NCI-H128 (cell line): ENCODE data around the gene PTPRCAP.
"Not testable (repeated sequence)": the region's sequence is repeated elsewhere in the genome, so short reads cannot be mapped to it uniquely, and the experiment has no call there.

Experiments
- DNase-seq: peaks from one replicate; lab custom pipeline; 2025; ENCODE audit not compliant: unreplicated experiment; lab: John Stamatoyannopoulos, UW

The PTPRCAP gene

DNA sequence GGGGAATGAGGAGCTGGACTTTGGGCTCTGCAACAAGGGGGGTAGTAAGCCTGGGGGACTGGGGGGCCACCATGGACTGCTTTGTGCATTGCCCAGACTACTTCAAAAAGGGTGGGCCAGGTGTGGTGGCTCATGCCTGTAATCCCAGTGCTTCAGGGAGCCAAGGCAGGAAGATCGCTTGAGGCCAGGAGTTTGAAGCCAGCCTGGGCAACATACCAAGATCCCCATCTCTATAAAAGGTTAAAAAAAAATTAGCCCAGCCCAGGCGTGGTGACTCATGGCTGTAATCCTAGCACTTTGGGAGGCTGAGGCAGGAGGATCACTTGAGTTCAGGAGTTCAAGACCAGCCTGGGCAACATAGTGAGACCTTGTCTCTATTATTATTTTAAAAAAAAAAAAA lies 28.0 kb upstream of the PTPRCAP start:
- DNase-seq, result not testable (repeated sequence)

DNA sequence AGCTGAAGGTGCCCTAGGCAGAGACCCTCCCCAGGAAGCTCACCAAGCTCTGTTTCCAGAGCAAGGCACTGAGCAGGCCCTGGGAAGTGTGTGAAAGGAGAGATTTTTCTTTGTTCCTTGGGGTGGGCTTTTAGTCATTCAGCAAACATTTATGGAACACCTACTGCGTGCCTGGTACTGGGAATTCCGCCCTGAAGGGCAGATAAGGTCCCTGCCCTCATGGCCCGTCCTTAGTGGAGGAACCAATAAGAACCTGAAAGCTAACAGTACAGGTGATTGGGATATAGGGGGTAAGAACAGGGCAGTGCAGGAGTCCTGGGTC lies 27.7 kb upstream of the PTPRCAP start:
- no peak for DNase-seq

DNA sequence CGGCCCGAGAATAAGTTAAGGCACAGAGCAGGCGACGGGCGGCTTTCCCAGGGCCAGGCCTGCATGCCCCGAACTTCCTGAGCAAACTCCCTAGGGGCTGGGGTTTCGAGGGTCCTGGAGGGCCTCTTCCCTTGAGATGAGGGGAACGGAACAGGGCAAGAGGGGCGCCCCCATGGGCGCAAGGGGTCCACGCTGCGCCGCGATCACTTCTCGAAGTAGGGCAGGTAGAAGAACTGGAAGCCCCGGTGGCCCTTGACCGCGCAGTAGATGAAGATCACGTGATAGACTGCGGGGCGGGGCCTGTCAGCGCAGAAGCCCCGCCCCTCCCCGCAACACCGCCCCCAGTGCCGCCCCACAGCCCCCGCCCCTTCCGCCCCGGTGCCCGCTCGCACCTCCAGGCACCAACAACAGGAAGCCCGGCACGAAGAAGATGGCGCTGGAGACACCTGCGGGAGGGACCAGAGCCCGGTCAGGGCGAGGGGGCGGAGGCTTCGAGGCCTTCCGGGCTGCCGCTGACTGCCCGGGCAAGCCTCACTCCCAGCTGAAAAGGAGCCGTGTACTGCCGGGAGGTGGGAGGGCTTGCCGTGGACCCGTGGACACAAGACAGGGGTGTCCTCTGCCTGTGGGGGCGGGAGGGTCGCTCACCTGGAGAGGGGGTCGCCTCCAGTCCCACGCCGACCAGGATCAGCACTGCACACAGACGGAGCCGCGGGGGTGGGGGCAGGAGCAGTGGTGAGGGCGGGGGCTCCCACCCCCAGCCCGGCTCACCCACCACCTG lies 27.1 kb upstream of the PTPRCAP start:
- peak; percentile 39 for DNase-seq

DNA sequence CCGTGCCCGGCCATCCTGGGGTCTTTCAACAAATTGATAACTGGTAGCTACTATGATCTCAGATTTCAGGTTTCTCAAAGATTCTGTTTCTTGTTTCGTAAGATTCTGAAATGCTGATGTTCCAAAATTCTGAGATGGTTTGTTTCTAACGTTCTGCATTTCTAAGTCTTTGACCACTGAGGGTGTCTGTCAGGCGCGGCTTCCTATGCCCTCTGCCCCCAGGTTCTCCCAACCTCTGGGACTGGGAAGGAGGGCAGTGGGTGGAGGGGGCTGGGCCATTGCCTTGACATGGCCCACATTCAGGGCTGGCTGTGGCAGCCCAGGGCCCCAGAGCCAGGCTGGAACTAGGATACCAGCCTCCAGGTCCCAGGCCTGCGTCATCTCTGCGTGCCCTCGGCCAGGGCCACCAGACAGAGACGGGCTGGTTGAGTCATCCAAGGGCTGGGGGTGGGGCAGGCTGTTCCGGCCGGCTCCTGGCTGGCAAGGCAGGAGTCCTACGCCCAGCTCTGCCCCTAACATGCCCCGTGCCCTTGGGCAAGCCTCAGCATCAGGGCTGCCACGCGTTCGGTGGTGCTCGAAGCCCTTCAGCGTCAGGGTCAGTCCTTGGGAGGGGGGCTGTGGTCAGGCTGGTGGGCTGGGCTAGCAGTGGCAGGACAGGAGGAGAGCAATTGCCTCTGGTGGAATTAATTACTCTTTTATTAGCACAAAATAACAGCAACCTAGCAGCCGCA lies 26.4 kb upstream of the PTPRCAP start:
- no peak for DNase-seq

DNA sequence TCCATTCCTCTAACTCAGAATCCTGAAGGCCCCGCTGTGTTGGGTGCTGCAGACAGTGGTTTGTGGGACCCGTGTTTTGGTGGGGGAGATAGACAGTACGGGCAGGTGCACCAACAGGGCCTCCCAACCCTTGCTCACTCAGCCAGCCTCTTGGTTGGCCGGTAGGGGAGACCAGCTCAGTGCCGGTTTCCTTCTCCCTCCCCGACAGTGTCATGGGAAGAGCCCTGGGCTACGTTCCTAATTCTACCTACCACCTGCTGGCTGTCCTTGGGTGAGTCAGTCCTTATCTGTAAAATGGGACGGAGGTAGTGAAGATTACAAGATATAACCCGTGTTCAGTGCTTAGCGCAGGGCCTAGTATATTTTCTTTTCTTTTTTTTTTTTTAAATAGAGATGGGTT lies 25.7 kb upstream of the PTPRCAP start:
- no peak for DNase-seq

DNA sequence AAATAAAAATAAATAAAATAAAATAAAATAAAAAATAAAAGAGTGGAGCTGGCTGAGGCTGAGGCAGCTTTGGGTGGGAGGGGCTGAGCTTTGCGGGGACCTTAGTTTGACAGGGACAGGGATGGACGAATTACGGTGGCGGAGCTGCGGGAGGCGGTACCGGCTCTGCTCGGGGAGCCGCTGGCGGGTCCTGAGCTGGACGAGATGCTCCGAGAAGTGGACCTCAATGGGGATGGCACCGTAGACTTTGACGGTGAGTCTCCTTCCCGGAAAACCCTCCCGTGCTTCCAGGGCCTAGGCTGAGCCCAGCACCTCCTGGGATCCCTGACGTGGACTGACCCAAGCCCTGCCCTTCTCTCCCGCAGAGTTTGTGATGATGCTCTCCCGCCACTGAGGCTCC lies 20.8 kb upstream of the PTPRCAP start:
- DNase-seq, result no peak

DNA sequence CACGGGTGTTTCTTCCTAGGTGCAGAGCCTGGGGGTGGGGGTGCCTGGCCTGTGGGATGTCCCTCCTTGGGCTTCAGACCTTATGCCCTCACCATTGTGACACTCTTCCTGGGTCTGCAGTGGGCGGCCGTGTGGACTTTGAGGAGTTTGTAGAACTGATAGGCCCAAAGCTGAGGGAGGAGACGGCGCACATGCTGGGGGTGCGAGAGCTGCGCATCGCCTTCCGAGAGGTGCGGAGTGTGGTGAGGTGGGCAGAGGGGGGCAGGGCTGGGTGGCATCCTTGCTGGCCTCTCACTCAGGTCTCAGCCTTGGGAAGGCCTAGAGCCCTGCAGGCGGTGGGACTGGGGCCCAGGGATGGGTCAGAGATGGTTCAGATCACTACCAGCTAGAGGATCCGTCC lies 20.0 kb upstream of the PTPRCAP start:
- no peak for DNase-seq

DNA sequence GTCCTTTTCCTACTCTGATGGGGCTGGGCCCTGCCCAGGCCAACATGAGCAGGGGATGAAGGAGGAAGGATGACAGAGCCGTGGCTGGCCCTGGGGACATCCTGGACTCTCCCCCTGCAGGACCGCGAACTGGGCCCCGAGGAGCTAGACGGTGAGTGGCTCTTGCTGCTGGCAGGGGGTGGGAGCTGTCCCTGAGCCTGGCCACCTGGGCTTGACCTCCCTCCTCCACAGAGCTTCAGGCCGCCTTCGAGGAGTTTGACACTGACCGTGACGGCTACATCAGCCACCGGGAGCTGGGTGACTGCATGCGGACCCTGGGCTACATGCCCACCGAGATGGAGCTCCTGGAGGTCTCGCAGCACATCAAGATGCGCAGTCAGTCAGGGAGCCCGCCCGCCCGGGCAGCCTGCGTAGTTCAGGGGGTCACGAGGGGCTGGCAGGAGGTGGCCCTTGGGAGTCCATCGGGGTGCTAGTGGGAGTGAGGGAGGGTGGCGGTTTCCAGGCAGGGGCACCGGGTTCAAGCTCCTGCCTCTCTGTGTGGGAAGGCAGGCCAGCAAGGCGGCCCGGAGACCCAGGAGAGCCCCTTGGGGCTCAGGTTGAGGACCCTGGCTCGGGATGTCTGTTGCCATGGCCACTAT lies 18.7 kb upstream of the PTPRCAP start:
- no peak for DNase-seq

DNA sequence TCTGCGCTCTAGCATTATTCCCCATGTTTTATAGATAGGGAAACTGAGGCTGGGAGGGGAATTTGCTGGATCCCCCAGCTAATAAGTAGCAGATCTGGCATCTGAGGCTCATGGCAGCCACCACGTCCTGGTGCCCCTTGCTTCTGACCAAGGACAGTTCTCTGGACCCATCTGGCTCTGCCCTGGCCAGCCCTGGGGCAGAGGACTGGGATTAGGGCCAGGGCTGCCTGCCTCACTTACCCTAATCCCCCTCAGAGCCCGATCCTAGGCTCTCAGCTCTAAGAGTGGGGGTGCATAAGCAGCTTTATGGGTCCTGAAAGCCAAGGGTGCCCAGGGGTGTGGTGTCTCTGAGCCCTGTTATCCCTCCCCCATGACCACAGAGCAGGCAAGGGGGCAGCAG lies 17.6 kb upstream of the PTPRCAP start, which contains the start of gene CABP4:
Gene CABP4 (plus strand): TSS at position 301 of the 400 bp plus-strand sequence. CDS start 70 bp downstream, at position 371.
- DNase-seq, result no peak

DNA sequence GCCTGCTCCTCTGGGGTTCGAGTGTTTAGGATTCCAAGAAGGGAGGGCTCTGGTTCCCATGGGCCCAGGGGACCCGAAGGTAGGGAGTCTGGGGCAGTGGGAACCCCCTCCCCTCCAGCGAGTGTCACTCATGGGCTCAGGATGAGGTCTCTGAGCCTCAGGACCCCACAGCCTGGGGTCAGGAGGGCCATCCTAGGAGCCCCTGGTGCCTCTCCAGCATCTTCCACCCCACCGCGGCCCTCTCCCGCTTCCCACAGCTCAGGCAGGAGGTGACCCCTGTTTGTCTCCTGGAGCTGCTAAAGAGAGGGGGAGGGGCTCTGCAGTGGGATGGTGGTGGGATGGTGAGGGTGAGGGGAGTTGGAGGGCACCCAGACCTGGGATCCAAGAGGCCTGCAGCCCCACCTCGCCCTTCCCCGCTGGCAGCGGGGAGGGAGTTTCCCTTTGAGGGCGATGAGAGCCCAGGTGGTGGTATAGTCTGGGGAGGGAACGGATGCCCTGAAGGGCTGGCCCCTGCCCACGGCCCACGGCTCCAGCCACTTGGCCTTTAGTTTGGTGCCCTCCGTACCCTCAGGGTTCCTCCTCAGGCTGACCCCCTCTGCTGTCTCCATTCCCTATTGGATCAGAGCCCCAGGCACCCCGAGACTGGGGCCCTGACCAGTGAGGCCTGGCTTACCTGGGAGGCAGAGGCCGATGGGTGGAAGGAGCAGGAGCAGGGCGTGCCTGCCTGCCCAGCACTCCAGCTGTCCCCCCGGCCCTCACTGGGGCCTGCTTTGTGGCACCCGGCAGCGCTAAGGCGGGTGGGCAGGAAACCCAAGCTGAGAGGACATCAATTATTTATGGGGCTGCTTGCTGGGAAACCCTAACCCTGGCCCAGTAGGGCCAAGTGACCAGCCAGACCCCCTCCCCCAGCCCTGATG lies 16.6 kb upstream of the PTPRCAP start:
- DNase-seq, result no peak

DNA sequence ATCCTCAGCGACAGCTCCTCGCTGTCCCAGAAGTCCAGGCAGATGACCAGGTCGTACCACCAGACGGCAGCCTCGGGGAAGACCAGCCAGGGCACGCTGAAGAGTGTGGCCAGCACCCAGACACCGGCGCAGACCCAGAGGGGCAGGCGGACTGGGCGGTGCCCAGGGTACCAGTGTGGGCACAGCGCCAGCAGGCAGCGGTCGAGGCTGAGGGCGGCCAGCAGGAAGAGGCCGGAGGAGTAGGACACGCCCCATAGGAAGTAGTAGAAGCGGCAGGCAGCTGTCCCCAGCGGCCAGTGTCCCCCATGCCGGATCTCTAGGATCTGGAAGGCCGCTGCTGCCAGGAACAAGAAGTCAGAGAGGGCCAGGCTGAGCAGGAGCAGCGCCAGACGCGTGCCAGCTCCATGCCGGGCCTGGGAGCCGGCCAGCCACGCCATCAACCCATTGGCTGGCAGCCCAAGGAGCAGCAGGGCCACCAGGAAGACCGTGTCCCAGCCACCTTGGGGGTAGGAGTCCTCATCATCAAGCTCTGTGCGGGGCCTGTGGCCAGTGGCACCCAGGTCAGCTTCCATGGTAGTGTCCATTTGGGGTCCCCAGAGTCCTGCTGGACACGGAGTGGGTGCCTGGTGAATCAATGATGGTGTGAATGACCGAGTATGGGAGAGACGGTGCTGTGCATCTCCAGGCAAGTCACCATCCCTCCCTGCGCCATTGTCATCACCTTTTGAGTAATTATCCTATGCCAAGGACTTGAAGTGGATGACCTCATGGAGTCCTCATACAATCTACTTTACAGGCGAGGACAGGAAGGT lies 14.9 kb upstream of the PTPRCAP start, which contains the start of gene GPR152:
Gene GPR152 (minus strand): TSS at position 589 of the 812 bp plus-strand sequence. CDS start 5 bp downstream, at position 584.
- no peak for DNase-seq

DNA sequence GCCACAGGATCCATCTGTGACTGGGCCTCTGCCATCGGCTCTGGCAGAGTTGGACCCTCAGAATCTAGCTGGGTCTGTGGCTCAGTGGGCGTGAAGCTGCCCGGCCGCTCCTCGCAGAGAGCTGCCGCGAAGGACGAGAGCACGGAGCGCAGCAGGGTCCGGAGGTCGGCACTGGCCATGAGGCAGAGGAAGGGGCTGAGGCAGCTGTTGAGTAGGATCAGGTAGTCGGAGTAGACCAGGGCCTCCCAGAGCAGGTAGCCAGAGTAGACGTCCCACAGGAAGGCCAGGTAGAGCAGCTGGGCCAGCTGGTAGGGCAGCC lies 14.1 kb upstream of the PTPRCAP start:
- no peak for DNase-seq

DNA sequence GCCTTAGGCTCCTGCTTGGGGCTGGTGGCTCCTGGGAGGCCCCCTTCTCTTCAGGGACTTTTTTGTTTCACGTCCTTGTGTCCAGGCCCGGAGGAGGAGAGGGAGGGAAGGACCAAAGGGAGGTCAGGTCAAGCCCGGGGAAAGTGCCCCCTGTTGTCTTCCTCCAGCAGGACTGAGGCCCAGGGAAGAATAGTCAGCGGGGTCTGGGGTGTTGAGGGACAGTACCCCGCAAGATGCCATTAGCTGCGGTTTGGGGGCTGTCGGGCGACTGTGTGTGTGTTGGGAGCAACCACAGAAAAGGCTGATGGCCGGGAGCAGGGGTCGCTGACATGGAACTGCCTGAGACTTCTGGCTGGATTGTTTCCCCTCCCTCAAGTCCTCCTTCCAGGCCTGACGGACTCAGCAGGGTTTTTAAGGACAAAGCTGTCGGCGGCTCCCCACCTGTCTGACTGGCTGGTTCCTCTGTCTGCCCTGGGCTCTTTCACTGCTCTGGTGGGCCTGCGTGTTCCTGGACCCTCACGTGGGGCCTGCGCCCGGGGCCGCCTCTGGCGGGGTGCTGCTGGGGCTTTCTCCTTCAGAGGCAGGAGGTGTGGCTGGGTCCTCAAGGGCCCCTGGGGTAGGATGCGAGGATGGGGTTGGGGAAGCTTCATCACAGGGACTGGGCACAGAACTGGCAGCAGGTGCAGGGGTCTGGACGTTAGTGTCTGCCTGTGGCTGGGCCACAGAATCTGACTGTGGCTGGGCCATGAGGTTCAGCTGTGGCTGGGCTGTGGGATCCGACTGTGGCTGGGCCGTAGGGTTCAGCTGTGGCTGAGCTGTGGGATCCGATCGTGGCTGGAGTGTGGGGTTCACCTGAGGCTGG lies 13.5 kb upstream of the PTPRCAP start:
- DNase-seq, result no peak

DNA sequence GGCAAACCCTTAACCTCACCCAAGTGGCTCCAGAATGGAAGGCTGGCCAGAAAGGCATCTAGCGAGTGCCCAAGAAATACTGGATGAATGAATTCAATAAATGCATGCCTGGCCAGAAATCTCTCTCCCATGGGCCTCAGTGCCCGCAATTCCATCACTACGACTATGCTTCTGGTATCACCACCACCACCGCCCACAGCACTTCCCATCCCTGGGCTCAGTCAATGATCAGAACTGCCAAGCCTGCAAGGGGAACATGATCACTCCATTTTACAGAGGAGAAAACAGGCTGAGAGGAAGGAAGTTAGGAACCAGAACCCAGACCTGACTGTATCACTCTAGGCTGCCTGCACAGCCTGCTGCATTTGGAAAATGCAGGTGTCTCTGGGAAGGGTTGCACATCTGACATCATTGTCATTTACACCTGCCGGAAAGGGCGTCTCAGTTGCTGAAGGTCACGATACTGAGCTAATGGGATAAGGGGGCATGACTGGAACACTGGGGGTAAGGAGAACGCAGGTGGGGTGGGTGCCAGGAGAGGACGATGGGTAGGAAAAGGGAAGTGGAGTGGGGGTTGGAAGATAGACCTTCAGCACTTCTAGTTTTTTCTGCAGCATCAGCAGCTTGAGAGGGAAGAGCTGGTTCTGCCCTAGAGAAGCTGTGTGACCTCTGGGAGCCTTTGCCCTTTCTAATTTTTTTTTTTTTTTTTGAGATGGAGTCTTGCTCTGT lies 11.8 kb upstream of the PTPRCAP start:
- no peak for DNase-seq

DNA sequence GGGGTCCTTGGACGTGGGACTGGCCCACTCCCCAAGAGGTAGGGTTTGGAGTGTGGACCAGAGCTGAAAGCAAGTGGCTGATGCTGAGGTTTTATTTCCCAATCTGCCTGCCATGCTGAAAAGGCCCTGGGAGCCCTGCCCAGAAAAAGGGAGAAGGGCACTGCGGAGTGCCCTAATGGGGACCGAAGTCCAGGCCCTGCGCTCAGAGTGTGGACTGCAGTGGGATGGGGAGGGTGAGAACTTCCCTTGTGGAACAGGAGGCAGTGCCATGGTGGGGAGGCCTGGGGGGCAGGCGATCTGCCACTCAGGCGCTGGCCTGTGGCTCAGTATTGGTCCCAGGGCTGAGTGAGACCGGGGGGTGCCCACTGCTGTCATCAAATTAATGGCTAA lies 10.7 kb upstream of the PTPRCAP start:
- no peak for DNase-seq

DNA sequence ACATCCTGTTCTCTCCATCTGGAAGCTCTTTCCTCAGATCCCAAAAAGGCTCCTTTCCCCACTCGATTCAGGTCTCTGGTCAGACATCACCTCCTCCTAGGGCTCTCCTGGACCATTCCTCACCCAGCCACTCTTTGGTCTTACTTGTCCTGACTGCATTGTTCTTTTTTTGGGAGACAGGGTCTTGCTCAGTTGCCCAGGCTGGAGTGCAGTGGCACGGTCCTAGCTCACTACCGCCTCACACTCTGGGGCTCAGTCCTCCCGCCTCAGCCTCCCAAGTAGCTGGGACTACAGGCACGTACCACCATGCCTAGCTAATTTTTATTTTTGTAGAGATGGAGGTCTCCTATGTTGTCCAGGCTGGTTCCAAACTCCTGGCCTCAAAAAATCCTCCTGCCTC lies 8.0 kb upstream of the PTPRCAP start:
- no peak for DNase-seq

DNA sequence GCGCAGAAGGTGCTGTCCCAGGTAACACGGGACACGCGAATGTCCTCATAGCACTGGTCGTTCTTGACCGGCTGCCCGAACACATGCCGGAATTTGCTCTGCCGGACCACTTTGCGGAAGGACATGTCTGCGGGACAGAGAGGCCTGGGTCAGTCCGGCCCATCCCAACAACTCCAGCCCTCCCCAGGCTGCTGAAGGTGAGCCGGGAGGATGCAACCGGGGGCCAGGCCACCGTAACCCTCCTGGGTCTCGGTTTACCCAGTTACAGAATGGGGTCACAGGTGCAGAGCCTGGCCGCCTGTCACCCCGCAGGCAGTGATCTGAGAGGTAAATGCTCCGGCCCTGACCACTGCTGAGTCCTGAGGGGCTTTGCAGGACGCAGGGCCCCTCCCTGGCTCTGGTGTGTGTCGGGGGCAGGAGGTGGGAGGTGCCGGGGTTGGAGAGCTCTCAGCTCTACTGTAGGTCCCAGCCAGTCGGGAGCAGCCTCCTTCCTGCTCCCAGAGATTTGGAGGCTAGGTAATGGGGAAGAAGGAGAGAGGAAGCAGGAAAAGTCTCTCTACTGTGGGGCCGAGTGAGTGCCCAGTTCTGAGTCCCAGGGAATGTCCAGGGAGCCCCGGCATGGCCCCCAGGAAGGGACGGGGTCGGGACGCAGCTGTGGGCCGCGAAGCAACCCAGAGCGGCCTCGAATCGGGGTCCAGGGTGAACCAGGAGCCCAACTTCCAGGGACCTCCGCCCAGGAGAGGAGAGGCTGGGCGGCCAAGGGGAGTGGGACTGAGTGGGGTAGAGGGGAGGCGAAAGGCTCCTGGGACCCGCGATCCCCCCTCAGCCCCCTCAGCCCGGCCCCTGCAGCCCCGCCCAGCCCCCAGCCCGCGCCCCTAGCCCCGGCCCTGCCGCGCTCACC lies 5.3 kb upstream of the PTPRCAP start:
- no peak for DNase-seq
